A673 (cell line): ENCODE measurements around the gene TSHZ2. TPM values are rescaled to one million over a fixed set of nuclear protein-coding genes. Genes with fewer than 3 reads are reported as not detected.

Experiments
- BruUV-seq: library from RNA; stranded (reverse); fragments of 400-500 nt; replicated peaks from 2 replicates; lab custom pipeline; 2021; lab: Mats Ljungman, UMichigan
- CTCF ChIA-PET: fragments of 300-600 bp; sonication (Branson Sonifier 250); formaldehyde crosslinking; loops from one replicate; lab custom pipeline; 2022; ENCODE audit warnings: antibody characterized with exemption; lab: Charles Lee
- POLR2A ChIA-PET: fragments of 300-600 bp; sonication (Branson Sonifier 250); formaldehyde crosslinking; loops from one replicate; lab custom pipeline; 2022; ENCODE audit warnings: antibody characterized with exemption; ENCODE audit not compliant: low non-redundant PET; lab: Charles Lee
- DNase-seq: peaks from one replicate; pipeline ENCODE4 v3.0.0-alpha.2; 2015; ENCODE audit warnings: low spot score
- H3K27ac ChIP-seq: fragments of 200-600 bp; sonication (generic); 2 replicates; pipeline ENCODE4 v1.5.1; 2016; ENCODE audit warnings: mixed run types, low read depth, mild to moderate bottlenecking, mixed read lengths, antibody characterized with exemption, low read length; ENCODE audit not compliant: poor library complexity, severe bottlenecking
- H3K27me3 ChIP-seq: fragments of 200-600 bp; sonication (generic); replicated peaks from 2 replicates; pipeline ENCODE4 v1.6.1; 2017; ENCODE audit warnings: mixed run types, low read depth, mild to moderate bottlenecking, mixed read lengths, antibody characterized with exemption, low read length; ENCODE audit not compliant: insufficient read depth, poor library complexity
- H3K36me3 ChIP-seq: fragments of 200-600 bp; sonication (generic); 2 replicates; pipeline ENCODE4 v1.6.1; 2016; ENCODE audit warnings: mixed run types, mild to moderate bottlenecking, mixed read lengths, antibody characterized with exemption, low read length; ENCODE audit not compliant: insufficient read depth, poor library complexity, severe bottlenecking
- H3K4me1 ChIP-seq: fragments of 200-600 bp; sonication (generic); 2 replicates; pipeline ENCODE4 v1.6.1; 2017; ENCODE audit warnings: mixed run types, mild to moderate bottlenecking, mixed read lengths, antibody characterized with exemption, low read length; ENCODE audit not compliant: insufficient read depth, poor library complexity, severe bottlenecking
- H3K4me3 ChIP-seq: fragments of 200-600 bp; sonication (generic); 2 replicates; pipeline ENCODE4 v1.5.1; 2016; ENCODE audit warnings: low read depth, mixed run types, mild to moderate bottlenecking, mixed read lengths, low read length; ENCODE audit not compliant: poor library complexity, severe bottlenecking
- H3K9me3 ChIP-seq: fragments of 200-600 bp; sonication (generic); 2 replicates; pipeline ENCODE4 v1.6.1; 2016; ENCODE audit warnings: mixed run types, low read depth, mild to moderate bottlenecking, mixed read lengths, antibody characterized with exemption, low read length; ENCODE audit not compliant: poor library complexity, severe bottlenecking
- EZH2 ChIP-seq: fragments of 200-600 bp; sonication (generic); IDR thresholded peaks from 2 replicates; pipeline ENCODE4 v1.6.1; 2017; ENCODE audit warnings: borderline replicate concordance, low read depth, mild to moderate bottlenecking, mixed read lengths, antibody characterized with exemption, low read length; ENCODE audit not compliant: poor library complexity, severe bottlenecking
- intact Hi-C: fragments of 100-400 bp; cut with micrococcal nuclease; formaldehyde crosslinking; loops from one replicate; pipeline ENCODE4 v1.10.0; 2022; ENCODE audit not compliant: unreplicated experiment
- total RNA-seq: library from RNA; stranded (reverse); gene quantifications from 2 replicates; pipeline ENCODE4 v1.2.3, GENCODE V29; 2021
- TF ChIP-seq, protein P1 (sequence below): fragments of 300-800, 200-600 bp; sonication (generic); conservative IDR thresholded peaks from 2 replicates; pipeline ENCODE4 v1.5.1; 2017; ENCODE audit warnings: low read depth, mild to moderate bottlenecking, antibody characterized with exemption, low read length, moderate library complexity, mixed read lengths

The TSHZ2 gene
- total RNA-seq, 1 experiment from 2014 or later, result 4.1 TPM

DNA sequence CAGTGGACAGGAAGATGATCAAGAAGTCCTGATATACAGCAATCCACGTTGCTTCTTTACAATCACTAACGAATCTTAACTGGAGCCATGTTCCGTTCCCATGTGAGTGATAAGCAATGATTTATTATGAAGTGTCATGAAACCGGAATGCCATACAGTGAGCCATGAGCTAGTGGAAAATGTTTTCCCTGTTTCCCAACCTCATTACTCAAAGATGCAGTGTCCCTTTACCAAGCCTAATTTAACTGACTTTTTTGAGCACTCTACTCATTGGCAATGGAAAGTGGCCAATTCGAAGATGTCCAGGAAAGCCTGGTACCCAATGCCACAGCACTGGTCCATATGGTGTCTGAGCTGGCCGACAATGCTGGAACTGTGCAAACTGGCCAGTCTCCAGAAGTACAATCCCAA is 473.2 kb downstream of the TSHZ2 start:
- ChIA-PET CTCF (no interaction called here), POLR2A (no interaction called here)
- no peak for DNase-seq
- Histone ChIP-seq H3K36me3 (no peaks in the 10 kb centered on the region), H3K9me3 (peaks cover 13% of the 10 kb centered on the region), H3K27me3 (no peaks in the 10 kb centered on the region), H3K27ac (no peak overlapping the region), H3K4me1 (no peaks in the 10 kb centered on the region), H3K4me3 (no peak overlapping the region)
- intact Hi-C loops, result no loop called here
- BruUV-seq, result no TSS peak
- no peak for TF ChIP-seq EZH2
- TF ChIP-seq, protein P1, sequence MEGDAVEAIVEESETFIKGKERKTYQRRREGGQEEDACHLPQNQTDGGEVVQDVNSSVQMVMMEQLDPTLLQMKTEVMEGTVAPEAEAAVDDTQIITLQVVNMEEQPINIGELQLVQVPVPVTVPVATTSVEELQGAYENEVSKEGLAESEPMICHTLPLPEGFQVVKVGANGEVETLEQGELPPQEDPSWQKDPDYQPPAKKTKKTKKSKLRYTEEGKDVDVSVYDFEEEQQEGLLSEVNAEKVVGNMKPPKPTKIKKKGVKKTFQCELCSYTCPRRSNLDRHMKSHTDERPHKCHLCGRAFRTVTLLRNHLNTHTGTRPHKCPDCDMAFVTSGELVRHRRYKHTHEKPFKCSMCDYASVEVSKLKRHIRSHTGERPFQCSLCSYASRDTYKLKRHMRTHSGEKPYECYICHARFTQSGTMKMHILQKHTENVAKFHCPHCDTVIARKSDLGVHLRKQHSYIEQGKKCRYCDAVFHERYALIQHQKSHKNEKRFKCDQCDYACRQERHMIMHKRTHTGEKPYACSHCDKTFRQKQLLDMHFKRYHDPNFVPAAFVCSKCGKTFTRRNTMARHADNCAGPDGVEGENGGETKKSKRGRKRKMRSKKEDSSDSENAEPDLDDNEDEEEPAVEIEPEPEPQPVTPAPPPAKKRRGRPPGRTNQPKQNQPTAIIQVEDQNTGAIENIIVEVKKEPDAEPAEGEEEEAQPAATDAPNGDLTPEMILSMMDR, result no peak

DNA sequence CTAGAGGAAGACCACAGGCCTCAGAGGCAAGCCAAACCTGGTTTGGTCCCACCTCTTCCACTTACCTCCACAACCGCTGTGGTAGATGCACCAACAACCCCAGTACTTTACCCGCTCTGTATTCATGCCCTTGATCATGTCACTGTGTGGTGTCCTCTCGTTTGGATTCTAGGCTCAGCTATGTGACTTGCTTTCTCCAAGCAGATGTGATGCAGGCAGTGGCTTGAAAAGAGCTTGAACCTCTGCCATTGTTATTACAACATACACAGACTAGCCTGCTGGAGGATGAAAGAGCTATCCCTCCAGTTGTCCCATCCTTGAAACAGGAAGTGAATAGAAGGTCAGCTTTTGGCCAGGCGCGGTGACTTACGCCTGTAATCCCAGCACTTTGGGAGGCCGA is 473.8 kb downstream of the TSHZ2 start:
- H3K36me3 ChIP-seq, result no peaks in the 10 kb centered on the region
- ChIA-PET POLR2A (no interaction called here), CTCF (no interaction called here)
- no peak overlapping the region for H3K4me3 ChIP-seq
- intact Hi-C loops, result no loop called here
- peaks cover 13% of the 10 kb centered on the region for H3K9me3 ChIP-seq
- no peak for DNase-seq
- H3K27me3 ChIP-seq, result no peaks in the 10 kb centered on the region
- no TSS peak for BruUV-seq
- no peak overlapping the region for H3K27ac ChIP-seq
- H3K4me1 ChIP-seq, result no peaks in the 10 kb centered on the region
- no peak for TF ChIP-seq EZH2
- TF ChIP-seq, protein P1, result no peak

DNA sequence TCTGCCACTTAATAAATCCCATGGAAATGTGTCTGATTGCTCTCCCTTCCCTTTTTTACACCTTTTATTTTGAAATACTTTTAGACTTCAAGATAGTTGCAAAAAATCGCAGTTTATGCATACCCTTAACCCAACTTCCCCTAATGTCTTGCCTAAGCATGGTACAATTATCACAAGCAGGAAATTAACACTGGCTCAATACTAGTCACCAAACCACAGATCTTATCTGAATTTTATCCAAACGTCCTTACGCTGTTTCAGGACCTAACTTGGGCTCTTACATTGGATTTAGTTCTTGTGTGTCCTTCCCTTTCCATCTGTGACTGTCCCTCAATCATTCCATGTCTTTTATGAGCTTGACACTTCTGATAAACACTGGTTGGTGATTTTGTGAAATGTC is 475.2 kb downstream of the TSHZ2 start:
- Histone ChIP-seq H3K27me3 (no peaks in the 10 kb centered on the region), H3K36me3 (no peaks in the 10 kb centered on the region), H3K4me1 (no peaks in the 10 kb centered on the region), H3K9me3 (peaks cover 13% of the 10 kb centered on the region), H3K27ac (no peak overlapping the region), H3K4me3 (no peak overlapping the region)
- DNase-seq, result no peak
- no TSS peak for BruUV-seq
- TF ChIP-seq EZH2, result no peak
- TF ChIP-seq, protein P1, result no peak
- ChIA-PET POLR2A (no interaction called here), CTCF (no interaction called here)
- intact Hi-C loops, result no loop called here
